HepG2 (cell line): ENCODE measurements around the gene CADM2. TPM values are rescaled to one million over a fixed set of nuclear protein-coding genes. Genes with fewer than 3 reads are reported as not detected.

Experiments used
- ATAC-seq: fragments of 200-7000 bp; cut with Tn5 transposase; 3 replicates; pipeline ENCODE4 v1.9.1; 2020; ENCODE audit warnings: mild to moderate bottlenecking, moderate library complexity
- BruUV-seq: library from RNA; stranded (reverse); fragments of 400-500 nt; replicated peaks from 2 replicates; lab custom pipeline; 2021; lab: Mats Ljungman, UMichigan
- CTCF ChIA-PET: fragments of 300-600 bp; formaldehyde crosslinking; extraction: SDS; loops from one replicate; lab custom pipeline; 2021; ENCODE audit warnings: low total read pairs, inconsistent platforms, low intra/inter-chr PET ratio; lab: Yijun Ruan, JAX
- POLR2A ChIA-PET: fragments of 350-600 bp; sonication (Branson Sonifier 250); formaldehyde crosslinking; loops from one replicate; lab custom pipeline; 2020; ENCODE audit warnings: antibody characterized with exemption, inconsistent platforms; lab: Yijun Ruan, JAX
- DNase-seq: peaks from one replicate; pipeline ENCODE4 v3.0.0-alpha.2; 2015; ENCODE audit warnings: low spot score
- FAIRE-seq: peaks from 3 replicates; lab custom pipeline; 2011; peaks lifted over from hg19 to GRCh38; lab: Jason Lieb, UNC
- H2AFZ ChIP-seq: one replicate; pipeline ENCODE4 v1.6.1; 2011; ENCODE audit warnings: low read length, inconsistent platforms
- H3K27ac ChIP-seq: fragments of 300-600 bp; 3 replicates; pipeline ENCODE4 v1.8.0; 2011; ENCODE audit warnings: mixed run types, mild to moderate bottlenecking, mixed read lengths, low read length, inconsistent platforms; ENCODE audit not compliant: insufficient read depth; ENCODE audit errors: extremely low read length
- H3K27me3 ChIP-seq, 2 experiments: fragments of 200-600 bp in 1 of 2; 2 replicates in 1 of 2; 3 replicates in 1 of 2; pipeline versions ENCODE4 v1.6.0 to v1.8.0; 2011; ENCODE audit warnings: low read length in 2 of 2, mild to moderate bottlenecking in 2 of 2, moderate library complexity in 2 of 2, inconsistent platforms in 1 of 2; ENCODE audit not compliant: insufficient read depth in 2 of 2, control insufficient read depth in 1 of 2
- H3K36me3 ChIP-seq, 2 experiments: fragments of 200-600 bp in 1 of 2; replicated peaks in 1 of 2; 2 replicates in 1 of 2; 3 replicates in 1 of 2; pipeline versions ENCODE4 v1.5.1 to v1.8.0; 2011; ENCODE audit warnings: low read length in 2 of 2, inconsistent platforms in 1 of 2; ENCODE audit not compliant: insufficient read depth in 2 of 2, control insufficient read depth in 1 of 2
- H3K4me1 ChIP-seq: 2 replicates; pipeline ENCODE4 v1.5.1; 2012; ENCODE audit warnings: low read length, inconsistent platforms; ENCODE audit not compliant: insufficient read depth
- H3K4me2 ChIP-seq: 2 replicates; pipeline ENCODE4 v1.6.0; 2011; ENCODE audit warnings: low read depth, low read length, inconsistent platforms
- H3K4me3 ChIP-seq, 3 experiments: fragments of 200-600 bp in 1 of 3; sonication (generic), shearing (Covaris generic) in 1 of 3; replicated peaks in 1 of 3; 2 replicates each; pipeline ENCODE4 v1.5.1; 2011 to 2016; ENCODE audit warnings: low read length in 3 of 3, inconsistent platforms in 2 of 3, low read depth in 2 of 3, mild to moderate bottlenecking in 2 of 3, control low read depth in 1 of 3, mixed read lengths in 1 of 3; ENCODE audit not compliant: insufficient read depth in 1 of 3
- H3K79me2 ChIP-seq: one replicate; pipeline ENCODE4 v1.6.1; 2011; ENCODE audit warnings: low read length, inconsistent platforms; ENCODE audit not compliant: insufficient read depth
- H3K9ac ChIP-seq: 2 replicates; pipeline ENCODE4 v1.6.0; 2011; ENCODE audit warnings: mild to moderate bottlenecking, low read depth, low read length, inconsistent platforms; ENCODE audit not compliant: insufficient read depth
- H3K9me3 ChIP-seq: 2 replicates; pipeline ENCODE4 v1.5.1; 2012; ENCODE audit warnings: mild to moderate bottlenecking, low read length
- H4K20me1 ChIP-seq: 2 replicates; pipeline ENCODE4 v1.6.0; 2011; ENCODE audit warnings: inconsistent platforms, mild to moderate bottlenecking, low read length, moderate library complexity; ENCODE audit not compliant: insufficient read depth
- CHCHD3 ChIP-seq: sonication (generic); formaldehyde crosslinking; IDR thresholded peaks from 2 replicates; pipeline ENCODE4 v1.8.0; 2022; ENCODE audit warnings: mild to moderate bottlenecking, missing genetic modification reagents, moderate library complexity
- HOXA9 ChIP-seq: sonication (generic); formaldehyde crosslinking; IDR thresholded peaks from 2 replicates; pipeline ENCODE4 v1.8.1; 2022; ENCODE audit warnings: missing genetic modification reagents, mild to moderate bottlenecking, moderate library complexity, borderline replicate concordance
- MAFF ChIP-seq: IDR thresholded peaks from 2 replicates; pipeline ENCODE4 v1.6.1; 2011; ENCODE audit warnings: low read depth, low read length, improper control_type of control experiment
- MAFK ChIP-seq, 2 experiments: IDR thresholded peaks in 1 of 2; conservative IDR thresholded peaks in 1 of 2; 2 replicates each; pipeline ENCODE4 v1.6.1; 2011; ENCODE audit warnings: improper control_type of control experiment in 2 of 2, low read length in 2 of 2
- RBM39 ChIP-seq: fragments of 200-400 bp; formaldehyde crosslinking; IDR thresholded peaks from one replicate; pipeline ENCODE4 v1.6.1; 2018; ENCODE audit warnings: antibody characterized with exemption, mild to moderate bottlenecking, low read depth, low read length; ENCODE audit not compliant: poor library complexity, severe bottlenecking
- SAFB2 ChIP-seq: sonication (generic); formaldehyde crosslinking; IDR thresholded peaks from 2 replicates; pipeline ENCODE4 v1.5.1; 2020; ENCODE audit warnings: missing genetic modification reagents, low read depth, mild to moderate bottlenecking, borderline replicate concordance
- ZFP41 ChIP-seq: sonication (generic); formaldehyde crosslinking; IDR thresholded peaks from 2 replicates; pipeline ENCODE4 v1.4.0; 2020; ENCODE audit warnings: mild to moderate bottlenecking, missing genetic modification reagents, borderline replicate concordance
- ZNF44 ChIP-seq: sonication (generic); formaldehyde crosslinking; IDR thresholded peaks from 2 replicates; pipeline ENCODE4 v1.5.1; 2020; ENCODE audit warnings: mild to moderate bottlenecking, missing genetic modification reagents
- ZNF543 ChIP-seq: sonication (generic); formaldehyde crosslinking; IDR thresholded peaks from 2 replicates; pipeline ENCODE4 v1.4.0; 2020; ENCODE audit warnings: mild to moderate bottlenecking, missing genetic modification reagents
- ZNF549 ChIP-seq: sonication (generic); formaldehyde crosslinking; IDR thresholded peaks from 2 replicates; pipeline ENCODE4 v1.5.0; 2020; ENCODE audit warnings: missing genetic modification reagents
- ZNF567 ChIP-seq: sonication (generic); formaldehyde crosslinking; IDR thresholded peaks from 2 replicates; pipeline ENCODE4 v1.8.1; 2023; ENCODE audit warnings: mild to moderate bottlenecking, missing genetic modification reagents, borderline replicate concordance
- ZNF720 ChIP-seq: sonication (generic); formaldehyde crosslinking; IDR thresholded peaks from 2 replicates; pipeline ENCODE4 v1.4.0; 2020; ENCODE audit warnings: missing genetic modification reagents
- ZSCAN22 ChIP-seq: sonication (generic); formaldehyde crosslinking; IDR thresholded peaks from 2 replicates; pipeline ENCODE4 v1.4.0; 2020; ENCODE audit warnings: mild to moderate bottlenecking, missing genetic modification reagents
- WGBS: methylation state at CpG from one replicate; pipeline ENCODE4 v1.1.6; 2017; ENCODE audit warnings: low lambda C conversion rate; 5-methylcytosine and 5-hydroxymethylcytosine counted together
- in situ Hi-C: cut with HindIII; loops from 2 replicates; pipeline ENCODE4 v1.10.0; 2017; ENCODE audit warnings: low pct_unique_long_range_greater_than_20kb; ENCODE audit not compliant: extremely low pct_ligation_motif_present
- intact Hi-C: fragments of 100-400 bp; cut with micrococcal nuclease; formaldehyde crosslinking; loops from one replicate; pipeline ENCODE4 v1.10.0; 2022; ENCODE audit not compliant: unreplicated experiment
- polyA plus RNA-seq, 8 experiments: library from polyadenylated mRNA; depleted of rRNA in 3 of 8; stranded (reverse) in 7 of 8; unstranded in 1 of 8; fragments of >200 nt; fragmentation: Illumina TruSeq in 4 of 8; extraction: Trizol in 4 of 8; gene quantifications; 2 replicates each; pipeline versions ENCODE4 v1.2.1 to v1.2.3, GENCODE V29; 2011 to 2016; ENCODE audit warnings: low read depth in 4 of 8, missing spikeins in 1 of 8, mixed read lengths in 1 of 8; ENCODE audit not compliant: insufficient read depth in 1 of 8
- total RNA-seq, 5 experiments: library from RNA; depleted of rRNA; stranded (reverse); fragments of >200 nt; fragmentation: Illumina TruSeq; extraction: Trizol; gene quantifications; 2 replicates each; pipeline ENCODE4 v1.2.3, GENCODE V29; 2016; ENCODE audit warnings: low read depth in 1 of 5
- TF ChIP-seq, protein P1 (sequence below): sonication (generic); formaldehyde crosslinking; IDR thresholded peaks from 2 replicates; pipeline ENCODE4 v1.5.1; 2020; ENCODE audit warnings: missing genetic modification reagents, mild to moderate bottlenecking, borderline replicate concordance
- TF ChIP-seq, protein P2 (sequence below): sonication (generic); formaldehyde crosslinking; IDR thresholded peaks from 2 replicates; pipeline ENCODE4 v1.8.1; 2023; ENCODE audit warnings: mild to moderate bottlenecking, inconsistent platforms, moderate library complexity, missing genetic modification reagents, borderline replicate concordance
- TF ChIP-seq, protein P3 (sequence below): sonication (generic); formaldehyde crosslinking; IDR thresholded peaks from 2 replicates; pipeline ENCODE4 v1.8.1; 2023; ENCODE audit warnings: missing genetic modification reagents, inconsistent platforms, borderline replicate concordance

CADM2 gene
- total and polyA plus RNA-seq, 2 of the 13 experiments (the other 11 are each of a cell fraction or from before 2014, with no cell fraction given) = not detected

DNA sequence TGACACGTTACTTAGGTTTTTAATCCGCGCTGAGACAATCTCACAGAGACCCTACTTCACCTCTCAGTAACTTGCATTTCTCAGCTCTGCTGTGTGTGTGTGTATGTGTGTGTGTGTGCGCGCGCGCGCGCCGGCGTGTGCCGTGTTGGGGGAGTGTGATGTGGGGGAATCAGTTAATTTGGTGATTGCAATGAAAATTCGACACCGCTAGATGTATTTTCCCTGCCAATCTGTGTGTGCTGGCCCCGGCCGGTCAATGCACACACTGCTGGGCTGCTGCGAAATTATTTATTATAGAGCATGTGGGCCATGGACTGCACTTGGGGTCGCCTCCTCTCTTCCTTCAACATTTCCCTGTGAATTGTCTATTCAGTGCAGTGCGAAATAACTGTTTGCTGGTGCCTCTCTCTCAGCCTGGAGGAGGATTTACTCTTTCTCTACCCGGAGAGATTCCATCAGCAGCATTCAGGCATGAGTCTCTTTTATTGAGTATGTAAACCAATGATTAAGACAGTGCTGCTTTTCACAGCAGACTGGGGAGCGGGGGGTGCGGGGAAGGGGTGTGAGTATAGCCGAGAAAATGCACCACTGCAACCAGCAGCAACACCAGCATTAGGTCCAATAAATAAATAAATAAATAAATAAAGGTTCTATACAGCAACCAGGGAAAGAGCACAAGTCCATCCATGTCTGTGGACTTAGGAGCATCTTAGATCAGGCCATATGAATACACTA is 2.9 kb downstream of the CADM2 start (continued):
- TF ChIP-seq, protein P1, sequence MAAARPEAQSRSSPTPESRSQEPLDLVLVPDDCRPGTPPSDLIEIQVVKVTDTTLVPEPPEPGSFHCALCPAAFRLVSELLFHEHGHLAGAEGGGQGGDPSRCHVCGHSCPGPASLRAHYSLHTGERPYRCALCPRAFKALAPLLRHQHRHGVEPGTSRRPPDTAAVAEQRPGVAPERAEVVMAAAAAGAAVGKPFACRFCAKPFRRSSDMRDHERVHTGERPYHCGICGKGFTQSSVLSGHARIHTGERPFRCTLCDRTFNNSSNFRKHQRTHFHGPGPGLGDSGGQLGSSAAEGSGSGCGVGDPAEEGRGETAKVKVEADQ (CRISPR knock-in tag) = no peak
- TF ChIP-seq, protein P2, sequence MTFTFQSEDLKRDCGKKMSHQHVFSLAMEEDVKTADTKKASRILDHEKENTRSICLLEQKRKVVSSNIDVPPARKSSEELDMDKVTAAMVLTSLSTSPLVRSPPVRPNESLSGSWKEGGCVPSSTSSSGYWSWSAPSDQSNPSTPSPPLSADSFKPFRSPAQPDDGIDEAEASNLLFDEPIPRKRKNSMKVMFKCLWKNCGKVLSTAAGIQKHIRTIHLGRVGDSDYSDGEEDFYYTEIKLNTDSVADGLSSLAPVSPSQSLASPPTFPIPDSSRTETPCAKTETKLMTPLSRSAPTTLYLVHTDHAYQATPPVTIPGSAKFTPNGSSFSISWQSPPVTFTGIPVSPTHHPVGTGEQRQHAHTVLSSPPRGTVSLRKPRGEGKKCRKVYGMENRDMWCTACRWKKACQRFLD = no peak

DNA sequence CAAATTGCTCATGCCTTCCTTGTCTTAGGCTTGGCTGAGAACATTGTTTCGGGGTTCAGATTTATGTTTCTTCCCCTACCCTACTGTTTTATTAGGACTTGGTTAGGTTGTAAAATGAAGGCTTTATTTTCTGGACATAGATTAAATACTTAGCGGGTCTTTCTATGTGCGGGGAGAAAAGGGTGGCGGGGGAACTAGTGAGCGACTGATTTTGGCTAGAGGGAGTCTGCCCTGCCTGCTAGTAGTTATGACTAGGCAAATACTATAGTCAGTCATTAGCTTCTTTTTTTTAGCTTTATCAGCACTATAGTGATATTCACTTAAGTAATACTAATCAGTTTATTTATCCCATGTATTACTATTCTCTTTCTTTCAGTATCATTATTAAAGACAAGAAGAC is 3.6 kb downstream of the CADM2 start:
- Histone ChIP-seq H3K27ac (no peak overlapping the region), H3K4me1 (peaks cover 14% of the 10 kb centered on the region), H3K36me3 (no peaks in the 10 kb centered on the region), H4K20me1 (no peaks in the 10 kb centered on the region), H2AFZ (no peak overlapping the region), H3K4me3 (no peak overlapping the region), H3K27me3 (peaks cover 1 to 24% of the 10 kb centered on the region in 2 experiments; a peak in 3 of 5 replicates), H3K4me2 (no peak overlapping the region), H3K79me2 (no peaks in the 10 kb centered on the region)
- POLR2A ChIA-PET = no interaction called here
- FAIRE-seq (no peak), DNase-seq (no peak), ATAC-seq (no peak)
- intact Hi-C loops = no loop called here
- WGBS = 14% methylated on average over 5 of the region's 5 CpGs
- no TSS peak for BruUV-seq
- TF ChIP-seq ZNF567 (CRISPR knock-in tag) (no peak), MAFF (peak; percentile 47; the same call in 1 of the 2 replicates), HOXA9 (no peak), ZFP41 (no peak), ZNF543 (CRISPR knock-in tag) (no peak), RBM39 (no peak), ZSCAN22 (CRISPR knock-in tag) (no peak), SAFB2 (CRISPR knock-in tag) (no peak), ZNF44 (CRISPR knock-in tag) (no peak), ZNF720 (no peak), CHCHD3 (CRISPR knock-in tag) (no peak), ZNF549 (no peak), MAFK (conservative IDR thresholded peaks at IDR 0.05 in 1 of 2, IDR thresholded peaks at IDR 0.05 in 1 of 2; ENCODE audit: low read length in 2 of 2) (peak in 1 of 2 experiments; percentile 55; a peak in 2 of 4 replicates)
- TF ChIP-seq, protein P3, sequence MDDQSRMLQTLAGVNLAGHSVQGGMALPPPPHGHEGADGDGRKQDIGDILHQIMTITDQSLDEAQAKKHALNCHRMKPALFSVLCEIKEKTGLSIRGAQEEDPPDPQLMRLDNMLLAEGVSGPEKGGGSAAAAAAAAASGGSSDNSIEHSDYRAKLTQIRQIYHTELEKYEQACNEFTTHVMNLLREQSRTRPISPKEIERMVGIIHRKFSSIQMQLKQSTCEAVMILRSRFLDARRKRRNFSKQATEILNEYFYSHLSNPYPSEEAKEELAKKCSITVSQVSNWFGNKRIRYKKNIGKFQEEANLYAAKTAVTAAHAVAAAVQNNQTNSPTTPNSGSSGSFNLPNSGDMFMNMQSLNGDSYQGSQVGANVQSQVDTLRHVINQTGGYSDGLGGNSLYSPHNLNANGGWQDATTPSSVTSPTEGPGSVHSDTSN = no peak
- TF ChIP-seq, all 625 proteins: peak for 2
- Histone ChIP-seq H3K9ac (no peak overlapping the region), H3K9me3 (no peaks in the 10 kb centered on the region)
- CTCF ChIA-PET = no interaction called here
- in situ Hi-C loops = loop anchor here (25.0 kb wide), 1 partner anchor 400 kb away; no protein-coding TSS in a partner anchor
